GM18502 (cell line): Measurements from ENCODE around the gene ODAD2.

ENCODE experiments used
- ATAC-seq: cut with Tn5 transposase; IDR thresholded peaks from one replicate; pipeline ENCODE4 v1.9.1; 2021; ENCODE audit warnings: mild to moderate bottlenecking; ENCODE audit not compliant: unreplicated experiment, poor library complexity

ODAD2 gene

DNA sequence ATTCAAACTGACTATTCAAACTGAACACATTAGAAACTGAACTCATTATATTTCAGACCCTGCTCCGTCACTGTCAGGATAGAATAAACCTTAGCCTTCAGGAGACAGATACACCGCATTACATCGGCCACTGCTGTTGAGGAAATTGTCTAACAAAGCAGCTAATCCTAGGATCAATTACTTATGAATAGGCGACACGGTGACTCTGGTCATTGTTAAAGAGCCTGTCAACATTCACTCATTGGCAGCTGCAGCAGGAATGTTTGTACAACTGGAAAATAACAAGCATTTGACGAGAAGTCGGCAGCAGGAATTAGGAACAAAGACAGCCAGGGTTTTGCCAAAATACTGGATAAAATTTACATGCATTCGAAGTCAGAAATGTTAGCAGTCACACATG is 141.3 kb downstream of the ODAD2 start:
- no peak for ATAC-seq

- ATAC-seq: no peak
These were observed 154.7 kb downstream of the ODAD2 start for GRCh38 chr10:27844223-27844622.

- no peak for ATAC-seq
These were observed 160.0 kb downstream of the ODAD2 start for GRCh38 chr10:27838901-27839300.

DNA sequence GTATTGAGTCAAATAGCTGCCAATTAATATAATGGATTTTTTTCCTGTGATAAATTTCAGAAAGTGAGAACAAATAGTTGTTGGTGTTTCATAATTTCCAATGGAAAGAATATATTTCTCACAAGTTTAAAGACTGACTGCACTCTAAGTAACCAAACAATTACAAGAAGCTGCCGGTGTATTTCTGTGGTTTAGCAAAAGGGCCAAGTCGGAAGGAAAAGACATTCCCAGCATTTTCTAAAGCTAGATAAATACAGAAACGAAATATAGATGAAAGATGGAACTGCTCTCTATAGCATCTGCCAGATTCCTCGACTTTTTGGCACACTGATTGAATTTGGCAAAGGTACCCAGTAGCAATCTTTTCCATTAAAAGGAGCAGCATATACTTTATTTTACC is 160.5 kb downstream of the ODAD2 start:
- ATAC-seq: no peak

DNA sequence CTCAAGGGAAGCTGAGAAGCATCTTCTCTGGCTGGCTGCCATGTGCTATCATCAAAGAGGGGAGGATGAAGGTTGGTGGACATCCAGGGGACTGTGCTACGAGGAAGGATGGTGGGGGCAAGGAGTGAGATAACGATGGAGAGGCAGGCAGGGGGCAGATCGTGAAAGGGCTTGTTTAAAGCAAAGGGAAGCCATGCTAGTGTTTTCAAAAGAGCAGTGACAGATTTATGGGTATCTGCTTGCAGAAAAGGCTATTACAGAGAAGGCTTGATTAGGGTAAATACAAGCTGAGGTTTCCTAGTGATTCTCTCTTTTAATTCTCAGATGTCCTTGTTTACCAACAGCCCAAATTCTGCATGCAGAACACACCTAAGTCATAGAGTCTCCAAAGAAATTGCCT is 164.4 kb downstream of the ODAD2 start:
- no peak for ATAC-seq

DNA sequence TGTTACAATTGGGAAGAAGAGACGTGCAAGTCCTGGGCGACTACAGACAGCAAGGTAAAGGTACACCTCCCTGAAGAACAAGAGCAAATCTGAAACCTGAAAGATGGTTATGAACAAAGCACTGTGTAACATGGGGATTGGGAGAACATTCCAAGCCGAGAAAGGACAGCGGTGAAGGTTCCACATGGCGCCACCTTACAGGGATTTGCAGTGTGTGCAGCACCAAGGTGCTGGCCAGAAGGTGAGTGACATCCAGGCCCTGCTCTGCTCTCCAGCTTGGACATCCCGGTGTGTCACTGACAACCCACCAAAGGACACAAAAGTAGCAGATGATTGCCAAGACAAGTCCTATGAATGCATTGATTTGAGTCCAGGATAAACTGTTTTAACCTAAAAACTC is 165.1 kb downstream of the ODAD2 start:
- no peak for ATAC-seq

DNA sequence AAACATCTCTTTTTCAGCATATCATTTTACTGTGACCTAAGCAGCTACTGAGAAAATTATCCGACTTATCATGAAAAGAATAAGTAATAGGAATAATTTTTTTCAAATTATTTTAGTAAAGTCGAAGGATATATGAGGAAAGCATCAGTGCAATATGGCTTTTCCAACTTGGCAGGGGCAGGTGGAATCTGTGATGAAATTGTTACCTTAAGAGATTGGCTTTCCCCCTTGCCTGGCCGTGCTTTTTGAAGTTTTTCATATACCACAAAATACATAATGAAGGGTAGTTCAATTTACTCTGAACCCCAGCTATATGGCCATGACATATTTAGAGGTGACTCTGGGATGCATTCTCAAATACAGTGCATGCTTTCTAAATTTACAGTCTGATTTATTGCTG is 166.1 kb downstream of the ODAD2 start:
- ATAC-seq: no peak

DNA sequence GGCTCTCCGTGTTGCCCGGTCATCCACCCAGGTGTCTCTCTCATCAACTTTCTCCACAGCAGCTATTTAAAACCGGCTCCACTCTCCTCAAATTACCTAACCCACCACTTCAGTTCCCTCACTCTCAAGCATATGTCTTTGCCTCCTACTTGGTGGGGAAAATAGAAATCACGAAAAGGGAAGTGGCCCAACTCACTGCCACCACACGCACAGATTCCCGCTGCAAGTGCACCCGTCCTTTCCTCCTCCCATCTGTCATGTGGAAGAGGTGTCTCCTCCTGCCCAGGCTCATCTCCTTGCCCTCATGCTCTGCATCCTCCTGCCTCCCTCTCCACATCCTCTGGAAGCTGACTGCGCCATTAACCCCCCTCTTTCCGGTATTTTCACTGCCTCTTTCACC is 172.5 kb downstream of the ODAD2 start:
- no peak for ATAC-seq

DNA sequence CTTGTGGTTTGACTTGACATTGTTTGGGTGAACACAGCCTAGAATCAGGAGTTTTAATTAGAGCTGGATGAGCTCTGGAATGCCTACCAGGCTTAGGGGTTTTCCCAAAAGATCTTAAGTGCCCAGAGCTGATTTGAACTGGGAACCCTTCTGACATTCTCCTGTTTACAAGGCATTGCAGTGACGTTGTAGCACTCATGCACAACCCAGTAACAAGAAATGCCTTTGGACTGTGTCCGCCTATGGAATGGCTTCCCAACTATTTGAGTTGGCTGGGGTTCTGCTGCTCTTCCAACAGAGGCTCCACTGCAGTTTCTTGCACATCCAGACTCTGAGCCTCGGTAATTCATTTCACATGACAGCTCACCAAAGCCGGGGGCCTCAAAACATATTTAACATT is 176.6 kb downstream of the ODAD2 start:
- ATAC-seq: no peak

- no peak for ATAC-seq
These were observed 178.2 kb downstream of the ODAD2 start for GRCh38 chr10:27820637-27821036.

DNA sequence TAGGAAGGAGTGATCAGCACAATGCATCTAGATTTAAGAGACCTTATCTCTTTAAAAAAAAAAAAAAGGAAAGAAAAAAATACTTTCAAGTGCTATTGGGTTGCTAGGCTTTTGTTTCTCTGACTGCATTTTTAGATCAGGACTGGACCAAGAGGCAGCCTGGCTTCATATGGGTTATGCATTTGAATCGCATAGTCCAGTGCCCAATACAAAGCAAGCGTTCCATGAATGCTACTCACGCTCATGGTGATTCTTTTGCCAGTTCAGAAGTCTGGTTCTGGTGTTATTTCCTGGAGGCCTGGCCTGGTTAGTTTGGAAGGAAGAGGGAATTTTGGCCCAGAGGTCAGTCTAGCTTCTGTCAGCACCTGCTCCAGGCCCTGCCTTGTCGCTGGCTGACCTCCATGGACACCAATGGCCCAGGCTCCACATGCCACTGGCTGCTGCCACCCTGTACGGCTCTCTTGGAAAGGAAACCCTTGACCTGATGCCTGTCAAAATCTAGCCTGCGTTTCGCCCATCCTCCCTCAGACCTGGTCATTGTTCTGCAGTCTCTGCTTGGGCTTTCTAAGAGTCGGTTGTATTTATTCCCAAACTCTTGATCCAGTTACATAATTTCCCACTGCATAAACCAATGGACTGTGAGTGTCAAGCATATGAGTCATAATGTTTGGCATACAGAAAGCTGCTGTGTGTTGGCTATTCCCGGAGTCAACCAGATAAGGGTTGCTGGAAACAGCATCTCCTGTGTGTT is 178.9 kb downstream of the ODAD2 start:
- ATAC-seq: no peak

DNA sequence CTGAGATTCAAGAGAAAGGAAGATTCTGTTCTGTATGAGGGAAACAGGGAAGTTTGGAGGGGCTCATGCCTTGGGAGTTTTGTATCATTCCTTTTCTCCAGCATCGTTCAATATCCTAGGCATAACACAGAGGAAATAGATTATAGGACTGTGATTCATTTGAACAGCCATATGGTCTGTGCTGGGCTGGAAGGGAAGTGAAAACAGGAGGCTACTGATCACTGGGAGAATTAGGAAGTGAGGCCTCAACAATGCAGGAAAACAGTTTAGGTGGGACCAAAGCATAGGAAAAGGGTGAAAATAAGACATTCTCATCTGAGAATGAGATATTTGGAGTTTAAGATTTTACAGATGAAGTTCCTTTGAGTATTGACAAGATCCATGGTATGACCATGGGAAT is 182.6 kb downstream of the ODAD2 start:
- ATAC-seq: no peak

GRCh38 chr10:27815846-27816245 is 183.0 kb downstream of the ODAD2 start:
- ATAC-seq: no peak

DNA sequence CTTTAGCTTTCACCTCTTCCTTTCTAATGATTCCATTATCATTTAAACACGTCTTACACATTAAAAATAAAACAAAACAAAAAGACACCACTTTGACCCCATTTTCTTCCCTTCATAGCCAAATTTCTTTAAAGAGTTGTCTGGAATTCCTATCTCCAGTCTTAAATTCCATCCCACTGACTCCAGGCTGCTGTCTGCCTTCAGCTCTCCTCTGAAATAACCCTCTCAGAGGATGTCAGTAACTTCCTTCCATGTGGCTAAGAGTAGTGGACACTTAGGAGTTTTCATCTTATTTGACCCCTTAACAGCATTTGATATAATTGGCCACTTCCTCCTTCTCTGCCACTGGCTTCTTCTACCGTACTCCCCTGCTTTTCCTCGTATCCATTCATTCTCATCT is 183.6 kb downstream of the ODAD2 start:
- ATAC-seq: no peak

DNA sequence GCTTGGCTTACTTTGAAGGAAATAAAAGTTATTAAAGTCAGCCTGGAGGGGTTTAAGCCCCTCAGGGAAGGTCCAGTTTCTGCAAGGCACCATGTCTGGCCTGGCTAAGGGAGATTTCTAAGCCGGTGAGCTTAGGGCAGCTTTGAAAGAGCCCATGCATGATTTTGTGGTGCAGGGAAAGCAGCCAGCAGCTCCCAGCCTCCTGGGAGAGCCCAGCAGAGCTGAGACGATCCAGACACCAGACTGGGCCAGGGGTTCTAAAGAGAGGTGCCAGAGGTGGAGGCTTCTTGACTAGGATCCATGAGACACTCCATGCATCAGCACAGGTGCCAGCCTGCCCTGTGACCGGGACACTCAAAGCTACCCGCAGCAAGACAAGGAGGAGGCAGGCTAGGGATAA is 193.7 kb downstream of the ODAD2 start:
- no peak for ATAC-seq

DNA sequence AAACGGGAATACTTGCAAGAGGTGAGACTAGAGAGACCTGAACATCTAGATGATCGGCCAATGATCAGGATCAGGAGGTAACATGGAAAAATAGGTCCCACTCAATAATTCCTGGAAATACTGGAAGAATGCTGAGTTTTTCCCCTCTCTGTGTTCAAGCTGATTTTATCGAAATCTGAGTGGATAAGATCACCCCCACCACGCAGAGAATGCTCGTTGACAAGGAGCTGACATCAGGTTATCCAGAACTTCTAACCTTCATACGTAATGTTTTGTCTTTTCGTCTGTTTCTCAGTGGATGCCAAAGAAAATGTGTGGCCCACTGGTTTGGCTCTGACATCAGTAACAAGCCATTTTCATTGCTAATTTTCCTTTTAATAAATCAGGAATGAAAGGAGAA is 194.7 kb downstream of the ODAD2 start:
- ATAC-seq: no peak

DNA sequence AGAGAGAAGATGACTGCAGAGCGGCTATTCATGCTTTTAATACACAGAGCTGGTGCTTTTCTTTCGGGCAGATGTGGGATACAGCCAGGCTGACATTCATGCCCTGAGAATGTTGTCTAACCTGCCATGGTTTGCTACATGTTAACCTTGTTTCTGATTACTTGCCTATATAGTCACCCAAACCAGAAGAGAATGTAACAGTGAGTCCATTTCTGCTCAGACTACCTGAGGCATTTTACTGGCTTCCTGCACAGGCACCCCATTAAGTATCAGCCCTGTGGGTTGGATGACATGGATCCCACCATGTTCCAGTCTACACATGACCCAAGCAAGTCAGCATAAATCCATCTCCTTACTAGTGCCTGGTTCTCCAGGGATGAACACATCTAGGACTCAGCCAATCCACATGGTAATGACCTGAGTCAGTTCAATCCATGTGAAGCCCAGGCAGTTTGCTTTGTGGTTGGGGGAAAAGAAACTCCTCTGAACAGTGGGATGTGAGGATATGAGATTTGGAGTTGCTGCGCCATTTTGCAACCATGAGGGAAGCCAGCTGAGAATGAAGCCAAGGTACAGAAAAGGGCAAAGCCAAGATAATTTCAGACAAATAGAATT is 197.6 kb downstream of the ODAD2 start:
- no peak for ATAC-seq

DNA sequence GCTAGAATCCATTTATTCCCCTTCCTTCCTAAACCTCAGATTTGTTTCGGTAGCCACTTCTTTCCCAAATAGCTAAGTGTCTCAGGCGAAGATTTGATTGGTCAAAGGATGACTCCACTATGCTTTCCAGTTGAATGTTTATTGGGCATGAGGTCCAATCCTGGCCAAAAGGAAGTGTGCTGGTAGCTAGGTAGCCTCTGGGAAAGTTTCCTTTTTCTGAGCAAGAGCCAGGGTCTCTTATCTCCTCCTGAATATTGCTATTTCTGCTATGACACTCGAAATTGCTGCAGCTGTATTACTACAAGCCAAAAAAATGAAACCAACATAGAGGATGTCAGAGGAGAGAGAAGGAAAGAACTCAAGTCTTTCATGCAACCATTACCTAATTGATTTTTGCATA is 199.8 kb downstream of the ODAD2 start:
- ATAC-seq: no peak

DNA sequence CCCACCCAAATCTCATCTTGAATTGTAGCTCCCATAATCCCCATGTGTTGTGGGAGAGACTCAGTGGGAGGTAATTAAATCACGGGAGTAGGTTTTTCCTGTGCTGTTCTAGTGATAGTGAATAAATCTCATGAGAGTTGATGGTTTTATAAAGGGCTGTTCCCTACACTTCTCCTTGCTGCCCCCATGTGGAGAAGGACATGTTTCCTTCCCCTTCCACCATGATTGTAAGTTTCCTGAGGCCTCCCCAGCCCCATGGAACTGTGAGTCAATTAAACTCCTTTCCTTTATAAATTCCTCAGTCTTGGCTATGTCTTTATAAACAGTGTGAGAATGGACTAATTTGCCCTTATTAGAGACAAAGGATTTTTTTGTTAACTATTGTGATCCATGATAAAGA is 204.7 kb downstream of the ODAD2 start:
- ATAC-seq: no peak

GRCh38 chr10:27792216-27792615 is 206.7 kb downstream of the ODAD2 start:
- no peak for ATAC-seq

DNA sequence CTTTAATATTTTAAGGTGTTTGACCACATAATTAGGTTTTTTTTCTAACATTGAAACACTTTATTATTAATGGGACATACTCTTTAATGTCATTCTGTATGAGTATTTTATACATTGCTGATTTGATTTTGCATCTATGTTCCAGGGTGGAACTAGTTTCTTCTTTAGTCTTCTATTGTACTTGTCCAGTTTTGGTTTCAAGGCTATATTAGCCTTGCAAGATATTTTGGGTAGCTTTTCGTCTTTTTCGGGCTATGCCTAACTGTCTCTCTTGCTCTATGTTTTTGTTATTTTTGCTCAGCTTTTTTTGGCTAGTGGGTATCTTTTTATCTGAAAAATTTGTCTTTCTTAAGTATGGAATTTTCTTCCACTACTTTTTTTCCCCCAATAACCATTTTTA is 214.6 kb downstream of the ODAD2 start:
- no peak for ATAC-seq

DNA sequence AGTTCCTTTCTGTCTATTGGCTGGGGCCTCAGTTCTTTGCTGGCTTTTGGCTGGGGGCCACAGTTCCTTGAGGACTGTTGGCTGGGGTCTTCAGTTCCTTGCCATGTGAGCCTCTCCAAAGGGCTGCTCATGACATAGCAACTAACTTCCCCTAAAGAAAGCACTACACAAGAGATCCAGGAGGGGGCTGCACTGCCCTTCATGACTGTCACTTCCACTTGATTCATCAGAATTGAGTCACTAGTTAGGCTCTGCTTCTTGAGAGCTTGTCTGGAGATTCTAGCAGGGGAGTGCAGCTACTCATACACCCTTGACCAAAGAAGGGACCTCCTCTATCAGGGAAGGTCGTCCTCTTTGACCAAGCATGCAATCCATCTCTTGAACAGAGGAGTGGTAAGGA is 215.2 kb downstream of the ODAD2 start:
- ATAC-seq: no peak
